Skin of body (tissue), 2 donors: ENCODE data around the gene SPOCK1. TPM values are rescaled to one million over a fixed set of nuclear protein-coding genes. Genes with fewer than 3 reads are reported as not detected.

Experiments
- DNase-seq: peaks from one replicate; lab custom pipeline; 2025; lab: John Stamatoyannopoulos, UW
- total RNA-seq: library from RNA; depleted of rRNA; stranded (reverse); fragments of >200 nt; gene quantifications from one replicate; pipeline ENCODE4 v1.2.3, GENCODE V29; 2014

The SPOCK1 gene
- total RNA-seq, 1 donor from 2014 or later = 7.0 TPM

DNA sequence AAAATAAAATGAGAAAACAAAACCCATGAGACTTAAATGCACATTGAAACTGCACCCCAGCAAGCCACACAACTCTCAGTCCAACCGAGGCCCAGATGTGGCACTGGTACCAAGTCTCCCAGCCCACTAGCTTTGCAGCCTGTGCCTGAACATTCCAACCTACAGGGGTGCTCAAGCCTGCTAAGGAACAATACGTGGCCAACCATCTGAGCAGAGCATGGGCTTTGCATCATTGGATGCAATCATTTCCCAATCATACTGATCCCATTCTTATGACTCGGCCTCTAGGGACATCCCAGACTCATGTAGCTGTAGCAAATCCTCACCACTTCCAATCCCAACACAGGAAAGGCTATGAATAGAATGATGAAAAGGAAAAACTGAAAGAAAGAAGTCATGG, 297.2 kb downstream of the SPOCK1 start:
- peak; percentile 24 for DNase-seq

GRCh38 chr5:137200906-137201700, 298.0 kb downstream of the SPOCK1 start:
- DNase-seq = no peak

DNA sequence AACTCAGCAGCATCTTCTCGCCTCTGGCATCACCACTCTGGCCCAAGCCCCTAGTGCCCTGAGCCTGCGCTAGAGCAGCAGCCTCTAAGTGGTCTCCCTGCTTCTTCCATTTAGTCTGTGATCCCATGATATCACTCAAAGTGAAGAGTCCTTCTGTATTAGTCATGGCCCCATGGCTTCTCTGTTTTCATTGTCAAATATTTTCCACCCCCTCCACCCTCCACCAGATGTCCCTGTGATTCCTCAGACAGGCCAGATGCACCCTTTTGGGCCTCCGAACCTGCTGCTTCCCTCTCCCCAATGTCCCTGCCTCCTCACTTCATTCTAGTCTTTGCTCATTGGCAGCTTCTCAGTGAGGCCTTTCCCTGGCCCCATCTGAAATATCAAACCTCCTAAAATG, 299.2 kb downstream of the SPOCK1 start:
- no peak for DNase-seq

- no peak for DNase-seq
Measured at GRCh38 chr5:137199201-137199600, 299.9 kb downstream of the SPOCK1 start.

GRCh38 chr5:137195483-137195882, 303.6 kb downstream of the SPOCK1 start:
- no peak for DNase-seq

- no peak for DNase-seq
Measured at GRCh38 chr5:137194300-137194699, 304.8 kb downstream of the SPOCK1 start.

DNA sequence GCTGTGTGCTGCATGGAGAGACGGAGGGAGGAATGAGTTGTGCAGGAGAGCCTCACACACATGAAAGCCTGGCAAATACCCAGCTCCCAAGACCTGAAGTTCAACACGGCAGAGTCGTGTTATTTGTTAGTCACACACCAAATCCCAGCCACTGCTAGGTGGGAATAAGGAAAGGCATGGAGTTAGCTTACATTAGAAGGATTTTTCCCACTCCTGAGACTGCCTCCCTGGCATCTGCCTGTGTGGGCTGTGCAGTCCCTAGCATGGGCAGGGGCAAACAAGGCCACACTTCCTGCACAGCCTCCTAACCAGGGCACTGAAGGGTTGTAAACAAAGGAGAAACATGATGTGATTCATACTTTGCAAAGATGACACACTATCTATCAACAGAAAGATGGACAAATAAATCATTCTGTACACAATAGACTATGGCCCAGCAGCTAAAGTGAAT, 306.8 kb downstream of the SPOCK1 start:
- DNase-seq = no peak

- no peak for DNase-seq
Measured at GRCh38 chr5:137191179-137191578, 307.9 kb downstream of the SPOCK1 start.

DNA sequence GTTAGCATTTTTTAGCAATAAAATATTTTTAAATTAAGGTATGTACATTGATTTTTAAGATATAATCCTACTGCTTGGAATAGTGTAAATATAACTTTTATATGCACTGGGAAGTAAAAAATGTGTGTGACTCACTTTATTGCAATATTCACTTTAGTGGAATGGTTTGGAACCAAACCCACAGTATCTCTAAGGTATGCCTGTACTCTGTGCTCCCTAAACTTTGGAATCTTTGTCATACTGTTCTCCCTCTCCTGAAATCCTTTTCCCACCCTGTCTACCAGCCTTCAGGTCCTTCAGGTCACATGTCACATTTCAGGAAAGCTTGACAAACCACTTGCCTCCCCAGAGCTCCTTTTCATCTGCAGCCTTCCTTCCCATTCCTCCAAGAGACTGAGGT, 308.7 kb downstream of the SPOCK1 start:
- no peak for DNase-seq

- no peak for DNase-seq
Measured at GRCh38 chr5:137190031-137190430, 309.1 kb downstream of the SPOCK1 start.

GRCh38 chr5:137188566-137188965, 310.6 kb downstream of the SPOCK1 start:
- DNase-seq = no peak

GRCh38 chr5:137186759-137187461, 312.2 kb downstream of the SPOCK1 start:
- peak; percentile 39 for DNase-seq

DNA sequence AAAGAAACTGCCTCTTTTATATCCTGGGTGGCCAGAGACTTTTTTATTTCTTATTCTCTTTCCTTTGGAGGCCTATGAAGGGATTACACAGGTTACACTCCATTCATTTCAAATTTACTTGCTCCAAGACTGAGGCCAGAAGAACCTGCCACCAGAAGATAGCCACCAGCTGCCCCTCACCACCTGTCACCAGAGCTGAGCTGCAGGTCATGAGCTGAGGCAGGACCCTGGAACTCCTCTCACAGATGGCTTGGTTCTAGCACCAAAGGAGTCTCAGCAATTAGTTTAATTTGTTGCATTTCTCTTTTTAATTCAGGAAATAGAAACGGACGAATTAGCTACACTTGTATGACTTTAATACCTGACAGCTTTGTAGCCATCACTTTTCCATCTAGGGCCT, 313.9 kb downstream of the SPOCK1 start:
- no peak for DNase-seq

DNA sequence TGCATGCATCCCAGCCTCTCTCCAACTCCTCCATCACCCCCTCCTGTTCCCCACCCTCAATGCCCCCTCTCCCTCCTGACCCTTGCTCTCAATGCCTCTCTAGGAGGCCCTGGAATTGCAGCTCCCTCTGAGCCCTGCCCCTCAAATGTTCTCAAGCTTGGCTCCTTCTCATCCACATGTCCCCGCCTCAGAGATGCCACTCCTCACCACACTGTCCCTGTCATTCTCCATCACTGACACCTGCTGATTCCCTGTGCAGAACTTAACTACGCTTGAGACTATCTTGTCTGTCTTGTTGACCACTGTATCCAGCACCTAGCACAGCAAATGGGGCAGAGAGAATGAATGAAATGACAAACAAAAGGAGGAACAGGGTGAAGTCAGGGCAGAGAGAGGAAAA, 314.4 kb downstream of the SPOCK1 start:
- no peak for DNase-seq

- no peak for DNase-seq
Measured at GRCh38 chr5:137182576-137182975, 316.6 kb downstream of the SPOCK1 start.

DNA sequence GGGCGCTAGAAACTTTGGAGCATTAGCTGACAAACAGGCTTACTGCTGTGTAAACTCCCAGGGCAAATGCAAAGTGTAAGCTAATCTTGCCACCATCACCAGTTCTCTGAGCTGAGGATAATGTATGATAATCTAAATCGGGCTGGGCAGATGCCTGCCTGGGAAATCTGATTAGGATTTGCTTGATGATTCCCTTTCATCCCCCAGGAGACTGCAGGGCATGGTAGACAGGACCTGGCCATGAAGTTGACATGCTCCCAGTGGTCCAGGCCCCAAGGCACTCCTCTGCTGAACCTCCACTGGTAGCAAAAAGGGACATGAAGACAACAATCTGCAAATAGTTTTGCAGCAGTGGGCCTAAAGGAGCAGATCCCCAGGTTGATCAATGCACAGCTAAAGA, 317.5 kb downstream of the SPOCK1 start:
- no peak for DNase-seq

DNA sequence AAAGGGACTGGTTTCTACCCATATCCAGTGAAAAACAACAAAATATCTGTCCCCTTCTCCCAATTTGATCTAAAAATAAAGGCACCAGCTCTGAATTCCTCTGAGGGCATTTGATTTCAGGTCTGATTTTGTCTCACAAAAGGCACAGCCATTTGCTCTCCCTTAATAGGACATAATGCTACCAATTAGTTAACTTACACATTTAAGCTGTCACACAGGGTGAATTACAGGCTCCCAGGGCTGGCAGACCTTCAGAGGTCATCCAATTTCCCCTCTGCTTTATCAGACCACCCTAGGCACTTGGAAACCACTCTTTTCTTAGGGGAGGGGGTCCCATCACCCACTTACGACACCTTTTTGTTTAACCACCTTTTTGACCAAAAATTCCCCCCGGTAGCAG, 319.9 kb downstream of the SPOCK1 start:
- no peak for DNase-seq

- no peak for DNase-seq
Measured at GRCh38 chr5:137176609-137177008, 322.5 kb downstream of the SPOCK1 start.

DNA sequence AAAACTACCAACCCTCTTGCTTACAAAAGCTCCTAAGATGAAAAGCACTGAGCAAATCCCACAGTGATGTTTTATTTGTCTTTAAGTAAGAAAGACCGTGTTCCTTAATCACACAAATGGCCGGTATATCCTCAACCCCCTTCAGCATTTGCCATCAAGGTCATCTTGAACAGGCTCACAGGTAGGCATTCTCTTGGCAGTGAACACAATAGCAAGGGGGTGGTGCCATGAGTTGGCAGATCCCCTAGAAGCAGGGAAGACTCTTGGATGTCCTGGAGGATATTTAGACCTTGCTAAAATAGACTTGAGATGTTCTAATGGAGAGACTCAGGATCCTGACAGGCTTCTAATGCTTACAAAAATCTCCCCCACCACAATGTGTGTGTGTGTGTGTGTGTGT, 323.0 kb downstream of the SPOCK1 start:
- DNase-seq = no peak

GRCh38 chr5:137174196-137174595, 324.9 kb downstream of the SPOCK1 start:
- DNase-seq = no peak

DNA sequence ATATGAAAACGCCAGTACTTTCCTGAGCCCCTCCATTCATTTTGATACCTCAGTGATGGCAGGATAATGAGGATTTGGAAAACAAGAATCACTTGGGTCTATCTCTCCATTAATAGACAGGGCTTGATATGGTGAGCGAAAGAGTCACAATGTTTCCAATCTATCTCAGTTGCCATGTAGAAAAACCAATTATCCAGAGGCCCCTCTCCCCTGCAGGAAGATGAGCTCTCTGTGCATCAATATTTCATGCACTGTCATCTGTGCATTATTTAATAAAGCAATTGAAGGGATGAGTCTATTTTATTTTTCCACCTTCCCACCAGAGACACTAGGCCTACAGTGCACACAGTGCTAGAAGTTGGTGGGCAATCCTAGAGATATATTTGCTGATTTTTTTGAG, 326.9 kb downstream of the SPOCK1 start:
- no peak for DNase-seq

GRCh38 chr5:137167187-137167586, 331.9 kb downstream of the SPOCK1 start:
- DNase-seq = no peak

- no peak for DNase-seq
Measured at GRCh38 chr5:137164961-137165360, 334.2 kb downstream of the SPOCK1 start.
